ENCODE measurements around the gene FAM117A. TPM values are rescaled to one million over a fixed set of nuclear protein-coding genes. Genes with fewer than 3 reads are reported as not detected.

The FAM117A gene
- total and polyA plus RNA-seq, 2 of the 8 experiments (the other 6 are each of a cell fraction or from before 2014, with no cell fraction given) = 28.4 to 45.7 TPM

DNA sequence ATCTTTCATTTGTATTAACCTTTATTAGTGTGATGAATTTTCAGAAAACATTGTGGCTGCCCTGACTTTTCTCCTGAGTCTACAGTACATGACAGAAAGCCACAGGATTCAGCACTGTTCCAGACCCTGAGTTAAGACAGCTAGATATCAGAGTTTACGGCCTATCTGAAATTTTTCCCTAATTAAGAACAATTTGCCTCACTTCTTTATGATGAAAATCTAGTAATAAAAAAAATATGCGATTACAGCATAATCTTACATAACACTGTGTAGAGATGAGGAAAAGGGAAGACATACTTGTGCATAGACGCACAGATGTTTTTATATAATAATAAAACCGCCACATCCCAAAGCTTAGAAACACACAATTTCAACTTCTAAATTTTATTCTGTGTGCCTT is 93.3 kb downstream of the FAM117A start:
- Histone ChIP-seq H3K4me3 (ENCODE audit: extremely low read depth in 1 of 4, insufficient read depth in 2 of 4, low read depth in 3 of 4, low read length in 4 of 4) (no peak overlapping the region), H2AK5ac (ENCODE audit: low read depth, low read length) (no peak overlapping the region), H3K9me3 (ENCODE audit: insufficient read depth in 2 of 2, low read depth in 1 of 2, low read length in 1 of 2) (no peaks in the 10 kb centered on the region), H3K36me3 (ENCODE audit: control insufficient read depth in 2 of 4, insufficient read depth in 4 of 4, low read length in 3 of 4) (no peaks in the 10 kb centered on the region; a peak in 1 of 8 replicates), H3K4me1 (replicated peaks in 1 of 4; ENCODE audit: control insufficient read depth in 3 of 4, insufficient read depth in 4 of 4, low read length in 3 of 4) (no peaks in the 10 kb centered on the region), H3K79me1 (ENCODE audit: low read depth, low read length) (peaks cover 2% of the 10 kb centered on the region), H3K9ac (replicated peaks in 1 of 4; ENCODE audit: extremely low read depth in 1 of 4, low read depth in 3 of 4, low read length in 3 of 4) (no peak overlapping the region), H2BK120ac (replicated peaks; ENCODE audit: low read depth, low read length) (no peak overlapping the region), H3K56ac (replicated peaks; ENCODE audit: insufficient read length, low read depth, low read length) (no peak overlapping the region), H3K27ac (ENCODE audit: low read depth, low read length) (no peak overlapping the region), H2BK15ac (ENCODE audit: low read length) (no peak overlapping the region), H3K4me2 (ENCODE audit: insufficient read depth in 1 of 2, low read depth in 2 of 2, low read length in 2 of 2) (no peak overlapping the region), H2BK20ac (ENCODE audit: low read length) (no peak overlapping the region), H3K27me3 (replicated peaks in 1 of 4; ENCODE audit: control insufficient read depth in 3 of 4, extremely low read depth in 1 of 4, insufficient read depth in 3 of 4, low read length in 3 of 4) (no peaks in the 10 kb centered on the region), H3K79me2 (ENCODE audit: control insufficient read depth in 1 of 2, insufficient read depth in 2 of 2, low read length in 2 of 2) (peaks cover 0 to 73% of the 10 kb centered on the region in 2 experiments; a peak in 2 of 4 replicates), H4K91ac (replicated peaks; ENCODE audit: insufficient read length, low read length) (no peak overlapping the region), H3K14ac (ENCODE audit: insufficient read length) (no peak overlapping the region), H4K8ac (ENCODE audit: extremely low read depth, insufficient read depth, low read length) (no peak overlapping the region), H3K23me2 (ENCODE audit: low read depth, low read length) (no peaks in the 10 kb centered on the region), H2BK5ac (ENCODE audit: low read depth, low read length) (no peak overlapping the region), H3K23ac (ENCODE audit: insufficient read length) (no peak overlapping the region), H3K4ac (replicated peaks; ENCODE audit: insufficient read length, low read depth, low read length) (no peak overlapping the region), H3K18ac (ENCODE audit: extremely low read depth, low read length) (no peak overlapping the region), H2BK12ac (ENCODE audit: low read depth, low read length) (no peak overlapping the region), H4K5ac (ENCODE audit: insufficient read length, low read depth, low read length) (no peak overlapping the region), H4K20me1 (replicated peaks in 1 of 2; ENCODE audit: control insufficient read depth in 1 of 2, insufficient read depth in 2 of 2, low read length in 2 of 2) (no peaks in the 10 kb centered on the region), H2AFZ (ENCODE audit: low read length) (no peak overlapping the region)
- ChIA-PET POLR2A (ENCODE audit: partially characterized antibody) (interaction anchor here (1.3 kb wide), 1 partner anchor 9 kb away, joined by 4 read pairs; no protein-coding TSS in a partner anchor), CTCF (ENCODE audit: partially characterized antibody) (interaction anchor here (1.1 to 1.8 kb wide), 4 partner anchors 9 to 101 kb away, joined by 3 to 4 read pairs (median 3); no protein-coding TSS in a partner anchor)
- WGBS, 2 experiments (ENCODE audit: extremely low coverage in 1 of 2, insufficient coverage in 1 of 2, insufficient read length in 1 of 2, insufficient replicate concordance in 2 of 2, low coverage in 1 of 2, low lambda C conversion rate in 2 of 2, missing lambda C conversion rate in 1 of 2) = 94% methylated on average over 4 of the region's 4 CpGs; no CpG with 5 or more reads in 1 of the 2 experiments
- DNase-seq (ENCODE audit: low read depth in 1 of 2, low spot score in 2 of 2) = no peak
- no peak for FAIRE-seq
- TF ChIP-seq SP1 (IDR thresholded peaks at IDR 0.05; ENCODE audit: low read depth, low read length) = no peak
- no peak for TF ChIP-seq RBBP5 (IDR thresholded peaks at IDR 0.05; ENCODE audit: borderline replicate concordance, low read depth, low read length)
- TF ChIP-seq HDAC6 (IDR thresholded peaks at IDR 0.05; ENCODE audit: low read depth, low read length) = no peak
- TF ChIP-seq CREB1 (IDR thresholded peaks at IDR 0.05) = no peak
- TF ChIP-seq, protein P1, sequence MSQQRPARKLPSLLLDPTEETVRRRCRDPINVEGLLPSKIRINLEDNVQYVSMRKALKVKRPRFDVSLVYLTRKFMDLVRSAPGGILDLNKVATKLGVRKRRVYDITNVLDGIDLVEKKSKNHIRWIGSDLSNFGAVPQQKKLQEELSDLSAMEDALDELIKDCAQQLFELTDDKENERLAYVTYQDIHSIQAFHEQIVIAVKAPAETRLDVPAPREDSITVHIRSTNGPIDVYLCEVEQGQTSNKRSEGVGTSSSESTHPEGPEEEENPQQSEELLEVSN (IDR thresholded peaks at IDR 0.05) = no peak
- TF ChIP-seq CHD1 (IDR thresholded peaks at IDR 0.05; ENCODE audit: low read depth, low read length) = no peak
- no peak for TF ChIP-seq JUND (IDR thresholded peaks at IDR 0.05; ENCODE audit: low read length)
- TF ChIP-seq BACH1 (IDR thresholded peaks at IDR 0.05; ENCODE audit: low read length) = no peak
- TF ChIP-seq TBP (IDR thresholded peaks at IDR 0.05; ENCODE audit: low read depth, low read length) = no peak
- no peak for TF ChIP-seq SRF (IDR thresholded peaks at IDR 0.05; ENCODE audit: low read depth, low read length)
- no peak for TF ChIP-seq RNF2 (IDR thresholded peaks at IDR 0.05; ENCODE audit: borderline replicate concordance, low read depth, low read length, missing control alignments, poor library complexity, severe bottlenecking)
- TF ChIP-seq GABPA (IDR thresholded peaks at IDR 0.05; ENCODE audit: borderline replicate concordance, insufficient read depth, low read length) = no peak
- TF ChIP-seq, protein P2, sequence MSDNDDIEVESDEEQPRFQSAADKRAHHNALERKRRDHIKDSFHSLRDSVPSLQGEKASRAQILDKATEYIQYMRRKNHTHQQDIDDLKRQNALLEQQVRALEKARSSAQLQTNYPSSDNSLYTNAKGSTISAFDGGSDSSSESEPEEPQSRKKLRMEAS (IDR thresholded peaks at IDR 0.05) = no peak

Data from H1 (cell line).